Muscle layer of duodenum (tissue), 2 donors: Measurements from ENCODE around the gene TELO2.
"Not testable (repeated sequence)": the region's sequence is repeated elsewhere in the genome, so short reads cannot be mapped to it uniquely, and the experiment has no call there.

Experiments
- H3K27ac ChIP-seq: one replicate; pipeline ENCODE4 v1.7.0; 2013; ENCODE audit warnings: mild to moderate bottlenecking, low read length
- H3K27me3 ChIP-seq: one replicate; pipeline ENCODE4 v1.7.0; 2013; ENCODE audit warnings: low read depth, mild to moderate bottlenecking, control low read depth, low read length
- H3K36me3 ChIP-seq, 2 donors: one replicate each; pipeline ENCODE4 v1.7.0; 2013; ENCODE audit warnings: low read length in 2 of 2, control low read depth in 1 of 2, mild to moderate bottlenecking in 1 of 2; ENCODE audit not compliant: insufficient read depth in 2 of 2, control insufficient read depth in 1 of 2
- H3K4me1 ChIP-seq, 2 donors: one replicate each; pipeline ENCODE4 v1.7.0; 2013; ENCODE audit warnings: low read length in 2 of 2, mild to moderate bottlenecking in 2 of 2, control low read depth in 1 of 2, moderate library complexity in 1 of 2; ENCODE audit not compliant: insufficient read depth in 2 of 2, control insufficient read depth in 1 of 2
- H3K4me3 ChIP-seq, 2 donors: one replicate each; pipeline ENCODE4 v1.7.0; 2013; ENCODE audit warnings: low read length in 2 of 2, low read depth in 1 of 2, mild to moderate bottlenecking in 1 of 2
- H3K9me3 ChIP-seq, 2 donors: one replicate each; pipeline ENCODE4 v1.7.0; 2013; ENCODE audit warnings: low read length in 2 of 2, control low read depth in 1 of 2, mild to moderate bottlenecking in 1 of 2; ENCODE audit not compliant: control insufficient read depth in 1 of 2
- donor health status: healthy.

The TELO2 gene

GRCh38 chr16:1469693-1470201 is 23.4 kb upstream of the TELO2 start:
- H3K27me3 ChIP-seq, result no peaks in the 10 kb centered on the region
- H3K36me3 ChIP-seq, result peaks cover 0 to under 1% of the 10 kb centered on the region in 2 donors
- H3K27ac ChIP-seq, result no peak overlapping the region
- H3K4me3 ChIP-seq, result peak overlapping the region in 1 of 2 donors; percentile 29
- H3K4me1 ChIP-seq, result peaks cover 3 to 37% of the 10 kb centered on the region in 2 donors
- H3K9me3 ChIP-seq, result no peaks in the 10 kb centered on the region

- peak overlapping the region; percentile 39 for H3K27ac ChIP-seq
- no peaks in the 10 kb centered on the region for H3K36me3 ChIP-seq
- no peaks in the 10 kb centered on the region for H3K9me3 ChIP-seq
- H3K27me3 ChIP-seq, result no peaks in the 10 kb centered on the region
- H3K4me1 ChIP-seq, result peaks cover 3 to 39% of the 10 kb centered on the region in 2 donors
- no peak overlapping the region for H3K4me3 ChIP-seq
Measured at GRCh38 chr16:1470481-1471251, 22.5 kb upstream of the TELO2 start.

GRCh38 chr16:1471569-1472194 is 21.5 kb upstream of the TELO2 start:
- Histone ChIP-seq H3K36me3 (no peaks in the 10 kb centered on the region), H3K27ac (peak overlapping the region; percentile 39), H3K4me1 (peaks cover 3 to 42% of the 10 kb centered on the region in 2 donors), H3K4me3 (no peak overlapping the region), H3K9me3 (no peaks in the 10 kb centered on the region), H3K27me3 (no peaks in the 10 kb centered on the region)

- Histone ChIP-seq H3K4me3 (no peak overlapping the region), H3K27ac (no peak overlapping the region), H3K4me1 (peaks cover 3 to 42% of the 10 kb centered on the region in 2 donors), H3K36me3 (no peaks in the 10 kb centered on the region), H3K9me3 (no peaks in the 10 kb centered on the region), H3K27me3 (no peaks in the 10 kb centered on the region)
Measured at GRCh38 chr16:1472974-1473373, 20.2 kb upstream of the TELO2 start.

GRCh38 chr16:1474082-1474795 is 18.9 kb upstream of the TELO2 start:
- Histone ChIP-seq H3K36me3 (no peaks in the 10 kb centered on the region), H3K9me3 (no peaks in the 10 kb centered on the region), H3K27me3 (no peaks in the 10 kb centered on the region), H3K4me3 (peak overlapping the region; percentile 80 to 91), H3K4me1 (peaks cover 3 to 42% of the 10 kb centered on the region in 2 donors), H3K27ac (no peak overlapping the region)

GRCh38 chr16:1474796-1475551 is 18.2 kb upstream of the TELO2 start, which contains the start of gene CLCN7:
Gene CLCN7, minus strand, starts transcription at chr16:1475028. Its CDS starts 54 bp downstream, at chr16:1474974.
- Histone ChIP-seq H3K4me3 (peak within 1 kb of the TSS; percentile 80 to 91), H3K36me3 (no peaks in the 10 kb centered on the region), H3K4me1 (peaks cover 3 to 42% of the 10 kb centered on the region in 2 donors), H3K27ac (peak within 1 kb of the TSS; percentile 69), H3K27me3 (no peaks in the 10 kb centered on the region), H3K9me3 (no peaks in the 10 kb centered on the region)

- peaks cover 3 to 37% of the 10 kb centered on the region in 2 donors for H3K4me1 ChIP-seq
- no peaks in the 10 kb centered on the region for H3K36me3 ChIP-seq
- H3K27me3 ChIP-seq, result no peaks in the 10 kb centered on the region
- H3K9me3 ChIP-seq, result no peaks in the 10 kb centered on the region
- H3K4me3 ChIP-seq, result peak overlapping the region; percentile 80 to 91
- peak overlapping the region; percentile 69 for H3K27ac ChIP-seq
Measured at GRCh38 chr16:1475552-1476114, 17.5 kb upstream of the TELO2 start.

- H3K4me1 ChIP-seq, result peaks cover 3 to 23% of the 10 kb centered on the region in 2 donors
- H3K27ac ChIP-seq, result no peak overlapping the region
- H3K27me3 ChIP-seq, result no peaks in the 10 kb centered on the region
- no peaks in the 10 kb centered on the region for H3K9me3 ChIP-seq
- no peak overlapping the region for H3K4me3 ChIP-seq
- no peaks in the 10 kb centered on the region for H3K36me3 ChIP-seq
Measured at GRCh38 chr16:1477033-1477432, 16.1 kb upstream of the TELO2 start.

GRCh38 chr16:1478937-1479336 is 14.2 kb upstream of the TELO2 start:
- peaks cover 0 to 10% of the 10 kb centered on the region in 2 donors for H3K4me1 ChIP-seq
- not testable (repeated sequence) for H3K27me3 ChIP-seq, H3K4me3 ChIP-seq, H3K9me3 ChIP-seq, H3K36me3 ChIP-seq, H3K27ac ChIP-seq

GRCh38 chr16:1481906-1482835 is 11.0 kb upstream of the TELO2 start:
- no peaks in the 10 kb centered on the region for H3K36me3 ChIP-seq
- H3K4me3 ChIP-seq, result no peak overlapping the region
- H3K27me3 ChIP-seq, result no peaks in the 10 kb centered on the region
- H3K9me3 ChIP-seq, result no peaks in the 10 kb centered on the region
- H3K27ac ChIP-seq, result no peak overlapping the region
- H3K4me1 ChIP-seq, result no peaks in the 10 kb centered on the region
